Liver (tissue), 9 donors: Measurements from ENCODE around the gene PCF11. TPM values are rescaled to one million over a fixed set of nuclear protein-coding genes. Genes with fewer than 3 reads are reported as not detected.

Experiments used
- DNase-seq: peaks from one replicate; pipeline ENCODE4 v3.0.0-alpha.2; 2017; ENCODE audit warnings: low spot score
- H3K27ac ChIP-seq, 2 donors: one replicate each; pipeline ENCODE4 v1.7.0; 2013; ENCODE audit warnings: inconsistent platforms in 2 of 2, low read length in 2 of 2, control low read depth in 1 of 2, low read depth in 1 of 2, mild to moderate bottlenecking in 1 of 2
- H3K27me3 ChIP-seq, 4 donors: one replicate each; pipeline versions ENCODE4 v1.6.1 to v1.7.0; 2013; ENCODE audit warnings: low read length in 3 of 4, inconsistent platforms in 1 of 4, mild to moderate bottlenecking in 1 of 4, moderate library complexity in 1 of 4; ENCODE audit not compliant: control insufficient read depth in 4 of 4, insufficient read depth in 4 of 4
- H3K36me3 ChIP-seq, 4 donors: one replicate each; pipeline versions ENCODE4 v1.6.1 to v1.7.0; 2013; ENCODE audit warnings: low read length in 3 of 4, mild to moderate bottlenecking in 3 of 4, low read depth in 1 of 4, moderate library complexity in 1 of 4; ENCODE audit not compliant: control insufficient read depth in 4 of 4, insufficient read depth in 3 of 4
- H3K4me1 ChIP-seq, 4 donors: one replicate each; pipeline versions ENCODE4 v1.6.1 to v1.7.0; 2013; ENCODE audit warnings: low read length in 3 of 4, mild to moderate bottlenecking in 3 of 4, moderate library complexity in 1 of 4; ENCODE audit not compliant: control insufficient read depth in 4 of 4, insufficient read depth in 4 of 4
- H3K4me3 ChIP-seq, 3 donors: one replicate each; pipeline versions ENCODE4 v1.6.1 to v1.7.0; 2013; ENCODE audit warnings: low read length in 3 of 3, control low read depth in 1 of 3, low read depth in 1 of 3, mild to moderate bottlenecking in 1 of 3
- H3K9ac ChIP-seq, 2 donors: one replicate each; pipeline ENCODE4 v1.7.0; 2013; ENCODE audit warnings: low read length in 2 of 2, mild to moderate bottlenecking in 2 of 2, moderate library complexity in 2 of 2, control low read depth in 1 of 2, low read depth in 1 of 2
- H3K9me3 ChIP-seq, 4 donors: one replicate each; pipeline versions ENCODE4 v1.6.1 to v1.7.0; 2013; ENCODE audit warnings: low read length in 3 of 4; ENCODE audit not compliant: control insufficient read depth in 4 of 4
- EGR1 ChIP-seq, 2 donors: IDR thresholded peaks; 2 replicates each; pipeline ENCODE4 v1.6.1; 2016 to 2018; ENCODE audit warnings: antibody characterized with exemption in 2 of 2, low read depth in 2 of 2
- FOXA1 ChIP-seq: IDR thresholded peaks from 2 replicates; pipeline ENCODE4 v1.6.1; 2016; ENCODE audit warnings: antibody characterized with exemption
- FOXA2 ChIP-seq: IDR thresholded peaks from 2 replicates; pipeline ENCODE4 v1.6.1; 2016; ENCODE audit warnings: antibody characterized with exemption
- GABPA ChIP-seq, 2 donors: IDR thresholded peaks in 1 of 2; conservative IDR thresholded peaks in 1 of 2; 2 replicates each; pipeline ENCODE4 v1.6.1; 2016; ENCODE audit warnings: antibody characterized with exemption in 2 of 2, mild to moderate bottlenecking in 1 of 2, moderate library complexity in 1 of 2
- HNF4G ChIP-seq: IDR thresholded peaks from 2 replicates; pipeline ENCODE4 v1.6.1; 2016; ENCODE audit warnings: antibody characterized with exemption
- JUND ChIP-seq, 2 donors: IDR thresholded peaks; 2 replicates each; pipeline ENCODE4 v1.6.1; 2016; ENCODE audit warnings: antibody characterized with exemption in 2 of 2
- NR2F2 ChIP-seq: IDR thresholded peaks from 2 replicates; pipeline ENCODE4 v1.6.1; 2016; ENCODE audit warnings: antibody characterized with exemption
- RAD21 ChIP-seq, 2 donors: IDR thresholded peaks; 2 replicates each; pipeline ENCODE4 v1.6.1; 2016; ENCODE audit warnings: antibody characterized with exemption in 2 of 2, mild to moderate bottlenecking in 2 of 2
- RXRA ChIP-seq, 2 donors: IDR thresholded peaks; 2 replicates each; pipeline ENCODE4 v1.6.1; 2017 to 2018; ENCODE audit warnings: antibody characterized with exemption in 2 of 2, mild to moderate bottlenecking in 1 of 2
- SP1 ChIP-seq: IDR thresholded peaks from 2 replicates; pipeline ENCODE4 v1.6.1; 2018; ENCODE audit warnings: antibody characterized with exemption, mild to moderate bottlenecking
- TAF1 ChIP-seq: conservative IDR thresholded peaks from 2 replicates; pipeline ENCODE4 v1.6.1; 2016; ENCODE audit warnings: antibody characterized with exemption, mild to moderate bottlenecking
- YY1 ChIP-seq: IDR thresholded peaks from 2 replicates; pipeline ENCODE4 v1.6.1; 2016; ENCODE audit warnings: antibody characterized with exemption, mild to moderate bottlenecking
- WGBS: extraction: QIAGEN DNeasy Blood & Tissue Kit; methylation state at CpG from one replicate; pipeline ENCODE4 v1.1.7; 2013; 5-methylcytosine and 5-hydroxymethylcytosine counted together
- polyA plus RNA-seq, 2 donors: library from polyadenylated mRNA; stranded (reverse) in 1 of 2; unstranded in 1 of 2; fragments of 200-250 nt in 1 of 2; fragments of >200 nt in 1 of 2; fragmentation: Nextera tagmentation in 1 of 2; extraction: Ambion mirVana in 1 of 2; gene quantifications; one replicate each; pipeline versions ENCODE4 v1.2.1 to v1.2.3, GENCODE V29; 2013 to 2015
- total RNA-seq, 2 donors: library from RNA; depleted of rRNA; stranded (reverse); fragments of >200 nt; gene quantifications; one replicate each; pipeline ENCODE4 v1.2.3, GENCODE V29; 2014
- TF ChIP-seq, protein P1 (sequence below): IDR thresholded peaks from 2 replicates; pipeline ENCODE4 v1.6.1; 2016; ENCODE audit warnings: antibody characterized with exemption, mild to moderate bottlenecking
- TF ChIP-seq, protein P2 (sequence below): IDR thresholded peaks from 2 replicates; pipeline ENCODE4 v1.6.1; 2016; ENCODE audit warnings: antibody characterized with exemption
- TF ChIP-seq, protein P3 (sequence below): IDR thresholded peaks from 2 replicates; pipeline ENCODE4 v1.6.1; 2016; ENCODE audit warnings: antibody characterized with exemption
- TF ChIP-seq, protein P4 (sequence below): fragments of 150-350 bp; IDR thresholded peaks from 2 replicates; pipeline ENCODE4 v1.5.1; 2017; ENCODE audit warnings: improper control_type of control experiment, low read depth, low read length; ENCODE audit not compliant: missing input control
- TF ChIP-seq, protein P5 (sequence below): IDR thresholded peaks from 2 replicates; pipeline ENCODE4 v1.6.1; 2016; ENCODE audit warnings: antibody characterized with exemption
- donor health status: healthy.
- donor health status: healthy.
- donor health status: healthy.
- donor health status: healthy.
- donor health status: healthy.

Gene PCF11
- total and polyA plus RNA-seq, 4 donors: 5.9 to 39.7 (median 19.0) TPM

DNA sequence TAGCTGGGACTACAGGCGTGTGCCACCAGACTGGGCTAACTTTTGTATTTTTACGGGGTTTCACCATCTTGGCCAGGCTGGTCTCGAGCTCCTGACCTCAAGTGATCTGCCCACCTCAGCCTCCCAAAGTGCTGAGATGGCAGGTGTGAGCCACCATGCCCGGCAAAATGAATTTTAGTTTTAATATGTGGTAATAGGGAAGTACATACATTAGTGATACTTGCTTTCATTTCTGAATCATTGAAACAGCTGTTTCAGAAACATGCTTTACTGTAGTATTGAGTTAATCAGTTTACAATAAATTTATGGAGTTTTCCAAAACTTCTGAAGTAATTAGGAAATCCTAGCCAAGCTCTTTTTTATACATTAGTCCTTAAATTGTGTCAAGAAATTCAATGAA is 15.6 kb downstream of the PCF11 start:
- Histone ChIP-seq H3K4me3 (no peak overlapping the region), H3K4me1 (peaks cover 7 to 21% (median 14%) of the 10 kb centered on the region in 4 donors), H3K36me3 (peaks cover 17 to 44% (median 29%) of the 10 kb centered on the region in 4 donors), H3K9me3 (no peaks in the 10 kb centered on the region), H3K9ac (no peak overlapping the region), H3K27ac (no peak overlapping the region), H3K27me3 (no peaks in the 10 kb centered on the region)
- 89% methylated on average over 4 of the region's 4 CpGs for WGBS
- TF ChIP-seq, protein P1, sequence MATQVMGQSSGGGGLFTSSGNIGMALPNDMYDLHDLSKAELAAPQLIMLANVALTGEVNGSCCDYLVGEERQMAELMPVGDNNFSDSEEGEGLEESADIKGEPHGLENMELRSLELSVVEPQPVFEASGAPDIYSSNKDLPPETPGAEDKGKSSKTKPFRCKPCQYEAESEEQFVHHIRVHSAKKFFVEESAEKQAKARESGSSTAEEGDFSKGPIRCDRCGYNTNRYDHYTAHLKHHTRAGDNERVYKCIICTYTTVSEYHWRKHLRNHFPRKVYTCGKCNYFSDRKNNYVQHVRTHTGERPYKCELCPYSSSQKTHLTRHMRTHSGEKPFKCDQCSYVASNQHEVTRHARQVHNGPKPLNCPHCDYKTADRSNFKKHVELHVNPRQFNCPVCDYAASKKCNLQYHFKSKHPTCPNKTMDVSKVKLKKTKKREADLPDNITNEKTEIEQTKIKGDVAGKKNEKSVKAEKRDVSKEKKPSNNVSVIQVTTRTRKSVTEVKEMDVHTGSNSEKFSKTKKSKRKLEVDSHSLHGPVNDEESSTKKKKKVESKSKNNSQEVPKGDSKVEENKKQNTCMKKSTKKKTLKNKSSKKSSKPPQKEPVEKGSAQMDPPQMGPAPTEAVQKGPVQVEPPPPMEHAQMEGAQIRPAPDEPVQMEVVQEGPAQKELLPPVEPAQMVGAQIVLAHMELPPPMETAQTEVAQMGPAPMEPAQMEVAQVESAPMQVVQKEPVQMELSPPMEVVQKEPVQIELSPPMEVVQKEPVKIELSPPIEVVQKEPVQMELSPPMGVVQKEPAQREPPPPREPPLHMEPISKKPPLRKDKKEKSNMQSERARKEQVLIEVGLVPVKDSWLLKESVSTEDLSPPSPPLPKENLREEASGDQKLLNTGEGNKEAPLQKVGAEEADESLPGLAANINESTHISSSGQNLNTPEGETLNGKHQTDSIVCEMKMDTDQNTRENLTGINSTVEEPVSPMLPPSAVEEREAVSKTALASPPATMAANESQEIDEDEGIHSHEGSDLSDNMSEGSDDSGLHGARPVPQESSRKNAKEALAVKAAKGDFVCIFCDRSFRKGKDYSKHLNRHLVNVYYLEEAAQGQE: no peak
- no peak for TF ChIP-seq FOXA1
- no peak for TF ChIP-seq YY1
- no peak for TF ChIP-seq GABPA (IDR thresholded peaks at IDR 0.05 in 1 of 2, conservative IDR thresholded peaks at IDR 0.05 in 1 of 2)
- no peak for TF ChIP-seq TAF1
- no peak for TF ChIP-seq FOXA2
- TF ChIP-seq, protein P2, sequence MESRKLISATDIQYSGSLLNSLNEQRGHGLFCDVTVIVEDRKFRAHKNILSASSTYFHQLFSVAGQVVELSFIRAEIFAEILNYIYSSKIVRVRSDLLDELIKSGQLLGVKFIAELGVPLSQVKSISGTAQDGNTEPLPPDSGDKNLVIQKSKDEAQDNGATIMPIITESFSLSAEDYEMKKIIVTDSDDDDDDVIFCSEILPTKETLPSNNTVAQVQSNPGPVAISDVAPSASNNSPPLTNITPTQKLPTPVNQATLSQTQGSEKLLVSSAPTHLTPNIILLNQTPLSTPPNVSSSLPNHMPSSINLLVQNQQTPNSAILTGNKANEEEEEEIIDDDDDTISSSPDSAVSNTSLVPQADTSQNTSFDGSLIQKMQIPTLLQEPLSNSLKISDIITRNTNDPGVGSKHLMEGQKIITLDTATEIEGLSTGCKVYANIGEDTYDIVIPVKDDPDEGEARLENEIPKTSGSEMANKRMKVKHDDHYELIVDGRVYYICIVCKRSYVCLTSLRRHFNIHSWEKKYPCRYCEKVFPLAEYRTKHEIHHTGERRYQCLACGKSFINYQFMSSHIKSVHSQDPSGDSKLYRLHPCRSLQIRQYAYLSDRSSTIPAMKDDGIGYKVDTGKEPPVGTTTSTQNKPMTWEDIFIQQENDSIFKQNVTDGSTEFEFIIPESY: no peak
- no peak for TF ChIP-seq HNF4G
- no peak for TF ChIP-seq RXRA (IDR thresholded peaks at IDR 0.05)
- no peak for TF ChIP-seq SP1
- TF ChIP-seq, protein P3, sequence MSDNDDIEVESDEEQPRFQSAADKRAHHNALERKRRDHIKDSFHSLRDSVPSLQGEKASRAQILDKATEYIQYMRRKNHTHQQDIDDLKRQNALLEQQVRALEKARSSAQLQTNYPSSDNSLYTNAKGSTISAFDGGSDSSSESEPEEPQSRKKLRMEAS: no peak
- TF ChIP-seq, protein P4, sequence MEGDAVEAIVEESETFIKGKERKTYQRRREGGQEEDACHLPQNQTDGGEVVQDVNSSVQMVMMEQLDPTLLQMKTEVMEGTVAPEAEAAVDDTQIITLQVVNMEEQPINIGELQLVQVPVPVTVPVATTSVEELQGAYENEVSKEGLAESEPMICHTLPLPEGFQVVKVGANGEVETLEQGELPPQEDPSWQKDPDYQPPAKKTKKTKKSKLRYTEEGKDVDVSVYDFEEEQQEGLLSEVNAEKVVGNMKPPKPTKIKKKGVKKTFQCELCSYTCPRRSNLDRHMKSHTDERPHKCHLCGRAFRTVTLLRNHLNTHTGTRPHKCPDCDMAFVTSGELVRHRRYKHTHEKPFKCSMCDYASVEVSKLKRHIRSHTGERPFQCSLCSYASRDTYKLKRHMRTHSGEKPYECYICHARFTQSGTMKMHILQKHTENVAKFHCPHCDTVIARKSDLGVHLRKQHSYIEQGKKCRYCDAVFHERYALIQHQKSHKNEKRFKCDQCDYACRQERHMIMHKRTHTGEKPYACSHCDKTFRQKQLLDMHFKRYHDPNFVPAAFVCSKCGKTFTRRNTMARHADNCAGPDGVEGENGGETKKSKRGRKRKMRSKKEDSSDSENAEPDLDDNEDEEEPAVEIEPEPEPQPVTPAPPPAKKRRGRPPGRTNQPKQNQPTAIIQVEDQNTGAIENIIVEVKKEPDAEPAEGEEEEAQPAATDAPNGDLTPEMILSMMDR: no peak
- no peak for TF ChIP-seq NR2F2
- no peak for TF ChIP-seq JUND (IDR thresholded peaks at IDR 0.05)
- no peak for TF ChIP-seq RAD21 (IDR thresholded peaks at IDR 0.05)
- TF ChIP-seq, protein P5, sequence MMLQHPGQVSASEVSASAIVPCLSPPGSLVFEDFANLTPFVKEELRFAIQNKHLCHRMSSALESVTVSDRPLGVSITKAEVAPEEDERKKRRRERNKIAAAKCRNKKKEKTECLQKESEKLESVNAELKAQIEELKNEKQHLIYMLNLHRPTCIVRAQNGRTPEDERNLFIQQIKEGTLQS: no peak
- TF ChIP-seq EGR1 (IDR thresholded peaks at IDR 0.05; ENCODE audit: low read depth in 2 of 2): no peak
- no peak for DNase-seq

DNA sequence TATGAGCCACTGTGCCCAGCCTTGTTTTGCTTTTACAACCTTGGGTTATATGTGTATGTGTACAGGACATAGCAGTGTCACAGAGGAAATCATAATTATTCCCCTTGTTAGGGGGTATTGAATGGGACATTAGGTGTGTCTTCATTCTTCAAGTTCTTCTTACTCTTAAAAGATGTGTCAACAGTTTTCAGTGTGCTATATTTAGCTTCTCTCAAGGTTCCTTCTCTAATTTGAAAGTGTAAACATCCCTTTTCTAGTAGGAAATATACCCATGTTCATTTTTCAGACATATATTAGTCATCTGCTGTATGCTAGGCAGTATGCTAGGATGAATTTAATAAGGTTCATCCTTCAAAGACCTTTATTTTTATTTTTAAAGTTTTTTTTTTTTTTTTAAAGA is 17.1 kb downstream of the PCF11 start:
- Histone ChIP-seq H3K9ac (no peak overlapping the region), H3K27me3 (no peaks in the 10 kb centered on the region), H3K27ac (no peak overlapping the region), H3K9me3 (no peaks in the 10 kb centered on the region), H3K36me3 (peaks cover 12 to 38% (median 23%) of the 10 kb centered on the region in 4 donors), H3K4me1 (peaks cover 7 to 21% (median 13%) of the 10 kb centered on the region in 4 donors), H3K4me3 (no peak overlapping the region)
- no peak for DNase-seq
- TF ChIP-seq, protein P5: no peak
- TF ChIP-seq EGR1 (IDR thresholded peaks at IDR 0.05; ENCODE audit: low read depth in 2 of 2) (no peak), GABPA (IDR thresholded peaks at IDR 0.05 in 1 of 2, conservative IDR thresholded peaks at IDR 0.05 in 1 of 2) (no peak), FOXA1 (no peak), RXRA (IDR thresholded peaks at IDR 0.05) (no peak), TAF1 (no peak), SP1 (no peak)
- TF ChIP-seq, protein P2: no peak
- TF ChIP-seq, protein P1: no peak
